NCI-H1436 (cell line): Measurements from ENCODE around the gene ANAPC2.

ENCODE experiments used
- DNase-seq: peaks from one replicate; lab custom pipeline; 2025; lab: John Stamatoyannopoulos, UW

The ANAPC2 gene

GRCh38 chr9:137174722-137175293, 13.6 kb downstream of the ANAPC2 start:
- no peak for DNase-seq

DNA sequence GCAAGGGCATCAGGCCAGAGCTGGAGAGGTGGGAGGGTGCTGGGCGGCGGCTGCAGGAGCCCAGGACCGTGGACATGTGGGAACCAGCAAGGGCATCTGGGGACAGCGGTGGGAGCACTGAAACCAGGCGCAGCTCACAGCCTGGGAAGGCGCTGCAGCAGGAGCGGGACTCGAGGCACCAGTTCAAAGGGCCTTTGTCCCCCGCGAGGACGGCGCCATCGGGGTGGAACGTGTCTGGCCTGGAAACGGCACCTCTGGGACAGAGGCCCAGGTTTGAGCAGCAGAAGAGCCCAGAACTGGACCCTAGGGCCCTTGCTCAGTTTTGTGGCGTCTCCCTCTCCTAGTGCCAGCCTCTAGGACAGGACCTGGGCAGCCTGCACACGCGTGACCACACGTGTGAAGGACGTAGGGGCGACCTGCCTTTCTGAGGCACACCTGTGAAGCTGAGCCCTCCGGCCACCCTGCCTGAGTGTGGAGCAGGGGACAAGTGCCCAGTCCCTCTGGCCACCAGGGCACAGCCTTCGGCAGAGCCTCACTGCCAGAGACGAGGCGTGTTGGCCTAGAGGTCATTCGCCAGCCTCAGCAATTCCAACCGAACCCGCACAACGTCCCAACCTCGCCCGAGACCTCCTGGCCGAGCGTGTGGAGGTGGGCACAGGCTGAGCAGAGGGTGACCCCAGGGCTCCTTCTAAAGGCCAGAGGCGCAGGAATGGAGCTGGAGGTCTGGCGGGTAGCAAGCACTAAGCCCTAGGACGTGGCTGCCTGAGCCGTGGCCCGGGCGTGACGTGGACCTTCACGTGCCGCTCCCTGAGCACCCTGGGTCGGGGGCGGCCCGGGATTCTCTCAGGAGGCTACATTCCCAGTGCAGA, 14.3 kb downstream of the ANAPC2 start:
- DNase-seq = no peak

GRCh38 chr9:137172901-137173795, 15.2 kb downstream of the ANAPC2 start:
- no peak for DNase-seq

DNA sequence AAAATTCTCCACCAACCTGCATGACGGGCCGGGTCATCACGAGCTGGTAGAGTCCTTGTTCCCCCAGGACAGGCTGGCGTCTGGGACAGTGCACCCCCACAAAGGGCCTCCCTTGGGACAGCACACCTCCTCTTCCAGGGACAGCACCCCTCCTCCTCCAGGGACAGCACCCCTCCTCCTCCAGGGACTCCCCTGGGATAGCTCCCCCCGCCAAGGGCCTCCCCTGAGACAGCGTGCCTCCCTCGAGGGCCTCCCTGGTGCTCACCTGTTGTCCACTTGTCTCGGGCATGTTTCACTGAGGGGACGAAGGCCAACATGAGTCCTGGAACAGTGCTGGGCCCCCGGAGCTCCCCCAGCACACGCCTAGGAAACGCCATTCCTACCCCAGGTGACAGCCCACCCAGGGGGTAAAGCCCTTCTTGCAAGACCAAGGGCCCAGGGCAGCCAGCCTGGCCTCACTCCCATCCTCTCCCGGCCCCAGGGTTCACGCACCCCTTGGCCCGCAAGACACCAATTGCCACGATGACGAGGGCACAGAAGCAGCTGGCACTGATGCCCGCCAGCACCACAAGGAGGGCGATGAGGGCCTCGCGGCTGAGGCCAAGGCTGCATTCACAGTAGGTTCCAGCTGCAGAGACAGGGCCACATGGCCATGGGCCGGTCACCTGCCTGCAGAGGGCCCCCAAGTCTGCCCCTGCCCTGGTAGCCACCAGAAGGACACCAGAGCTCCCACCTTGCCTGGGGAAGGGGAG, 17.0 kb downstream of the ANAPC2 start:
- no peak for DNase-seq

- DNase-seq = no peak
Observed at GRCh38 chr9:137170486-137171148, 17.7 kb downstream of the ANAPC2 start.

DNA sequence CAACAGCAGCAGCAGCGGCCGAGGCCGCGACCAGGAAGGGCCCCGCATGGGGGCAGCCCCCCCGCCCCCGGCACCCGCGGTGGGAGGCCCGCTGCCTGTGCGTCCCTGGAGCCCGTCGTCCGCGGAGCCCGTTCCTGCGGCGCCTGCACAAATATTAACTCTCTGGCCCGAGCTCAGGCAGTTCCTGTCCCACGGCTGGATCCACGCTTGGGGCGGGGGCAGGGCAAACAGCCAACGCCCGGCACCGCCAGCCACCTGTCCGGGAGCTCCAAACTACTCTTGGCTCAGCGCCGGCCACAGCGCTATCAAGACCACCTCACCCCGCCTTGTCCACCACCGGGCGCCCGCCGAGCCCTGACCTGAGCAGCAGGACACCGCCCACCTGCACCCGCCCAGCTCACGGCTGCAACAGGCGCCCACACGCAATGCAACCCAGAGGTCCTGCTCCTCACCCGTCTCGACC, 18.4 kb downstream of the ANAPC2 start, which contains the start of gene LRRC26:
LRRC26 (minus strand) TSS at position 156 of the 463 bp plus-strand sequence; CDS start at position 48, 108 bp downstream.
- no peak for DNase-seq

- peak; percentile 60 for DNase-seq
Observed at GRCh38 chr9:137168904-137169856, 19.2 kb downstream of the ANAPC2 start.

- no peak for DNase-seq
Observed at GRCh38 chr9:137168573-137168903, 19.8 kb downstream of the ANAPC2 start.

- DNase-seq = no peak
Observed at GRCh38 chr9:137167747-137168572, 20.4 kb downstream of the ANAPC2 start.

DNA sequence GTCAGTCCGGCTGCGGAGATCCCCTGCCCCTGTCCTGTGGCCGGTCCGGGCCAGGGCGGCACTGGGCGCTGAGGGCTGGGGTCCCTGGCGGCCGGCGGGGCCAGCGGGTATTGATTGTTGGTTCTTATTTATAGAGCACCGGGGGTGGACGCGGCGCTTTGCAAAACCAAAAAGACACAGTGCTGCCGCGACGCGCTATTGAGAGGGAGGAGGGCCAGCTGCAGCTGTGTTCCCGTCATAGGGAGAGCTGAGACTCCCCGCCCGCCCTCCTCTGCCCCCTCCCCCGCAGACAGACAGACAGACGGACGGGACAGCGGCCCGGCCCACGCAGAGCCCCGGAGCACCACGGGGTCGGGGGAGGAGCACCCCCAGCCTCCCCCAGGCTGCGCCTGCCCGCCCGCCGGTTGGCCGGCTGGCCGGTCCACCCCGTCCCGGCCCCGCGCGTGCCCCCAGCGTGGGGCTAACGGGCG, 21.0 kb downstream of the ANAPC2 start:
- no peak for DNase-seq

- no peak for DNase-seq
Observed at GRCh38 chr9:137166380-137167229, 21.8 kb downstream of the ANAPC2 start.

DNA sequence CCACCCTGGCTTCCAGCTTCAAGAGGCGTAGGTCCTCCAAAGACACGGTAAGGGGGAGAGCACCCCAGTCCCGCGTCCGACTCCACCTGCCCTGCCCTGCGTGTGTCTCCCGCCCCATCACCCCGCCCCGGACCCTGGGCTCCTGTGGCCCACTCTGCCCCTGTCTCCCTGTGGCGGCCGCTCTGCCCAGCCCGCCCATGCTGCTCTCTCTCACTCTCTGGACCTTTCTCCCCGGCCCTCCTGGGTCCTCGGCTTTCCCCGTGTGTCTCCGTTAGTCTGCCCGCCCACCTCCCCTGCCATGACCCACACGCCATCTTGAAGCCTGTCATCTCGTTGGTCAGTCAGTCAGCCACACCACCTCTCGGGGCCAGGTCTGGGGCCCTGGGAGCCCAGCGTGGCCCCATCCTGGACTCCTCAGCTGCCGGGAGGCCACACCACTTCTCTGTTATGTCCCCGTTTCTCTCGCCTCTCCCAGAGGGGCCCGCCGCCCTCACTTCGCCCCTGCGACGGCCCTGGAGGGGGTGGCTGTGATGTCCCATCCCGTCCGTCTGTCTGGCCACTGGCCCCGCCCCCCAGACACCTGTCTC, 23.0 kb downstream of the ANAPC2 start:
- no peak for DNase-seq

DNA sequence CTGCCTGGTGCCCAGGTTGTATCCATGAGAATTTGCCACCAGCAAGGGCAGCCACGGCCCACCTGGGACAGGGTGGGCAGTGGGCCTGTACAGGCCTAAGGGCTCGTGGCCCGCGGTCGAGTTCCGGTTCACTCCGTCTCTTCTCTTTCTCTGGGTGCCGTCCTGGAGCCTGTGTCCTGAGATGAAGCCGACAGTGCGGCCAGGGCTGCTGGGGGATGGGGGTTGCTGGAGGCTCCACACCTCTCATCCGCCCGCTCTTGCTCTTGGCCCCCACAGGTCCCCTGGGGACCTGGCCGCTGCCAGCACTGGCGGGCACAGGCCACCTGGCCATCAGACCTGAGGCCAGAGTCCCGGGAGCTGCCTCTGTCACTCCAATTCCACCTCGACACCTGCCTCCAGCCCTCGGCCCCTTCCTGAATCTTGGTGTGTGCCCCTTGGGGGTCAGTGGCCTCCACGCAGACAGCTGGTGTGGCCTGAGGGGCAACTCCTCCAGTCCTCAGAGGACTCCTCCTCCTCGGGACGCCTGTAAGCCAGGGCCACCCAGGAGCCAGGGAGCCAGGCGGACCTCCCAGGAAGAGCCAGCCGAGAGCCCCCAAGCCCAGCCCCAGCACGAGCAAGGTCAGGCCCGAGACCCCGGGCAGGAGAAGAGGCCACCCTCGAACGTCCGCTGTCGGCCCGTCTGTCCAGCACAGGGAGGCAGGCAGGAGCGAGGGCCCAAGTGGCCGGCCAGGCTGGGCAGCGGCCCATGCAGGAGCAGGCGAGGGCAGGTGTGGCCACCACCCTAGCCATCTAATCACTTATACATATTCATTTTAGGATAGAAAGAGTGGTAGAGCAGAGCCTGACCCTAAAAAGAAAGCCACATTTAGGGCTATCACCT, 23.8 kb downstream of the ANAPC2 start:
- no peak for DNase-seq

DNA sequence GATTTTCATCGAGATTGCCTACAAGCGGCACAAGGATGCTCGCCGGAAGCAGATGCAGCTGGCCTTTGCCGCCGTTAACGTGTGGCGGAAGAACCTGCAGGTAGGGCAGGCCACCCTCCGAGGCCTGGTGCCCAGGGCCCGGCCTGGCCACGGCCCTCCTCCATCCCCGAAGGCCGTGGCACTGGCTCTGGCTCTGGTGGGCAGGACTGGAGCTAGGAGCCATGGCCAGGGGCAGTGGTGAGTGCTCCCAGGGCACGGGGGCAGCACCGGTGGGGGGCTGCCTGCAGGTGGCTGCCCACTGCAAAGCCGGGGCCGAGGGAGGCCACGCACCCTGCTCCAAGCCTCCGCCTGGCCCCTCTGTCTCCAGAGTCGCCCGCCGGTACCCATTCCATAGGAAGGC, 24.6 kb downstream of the ANAPC2 start:
- no peak for DNase-seq

DNA sequence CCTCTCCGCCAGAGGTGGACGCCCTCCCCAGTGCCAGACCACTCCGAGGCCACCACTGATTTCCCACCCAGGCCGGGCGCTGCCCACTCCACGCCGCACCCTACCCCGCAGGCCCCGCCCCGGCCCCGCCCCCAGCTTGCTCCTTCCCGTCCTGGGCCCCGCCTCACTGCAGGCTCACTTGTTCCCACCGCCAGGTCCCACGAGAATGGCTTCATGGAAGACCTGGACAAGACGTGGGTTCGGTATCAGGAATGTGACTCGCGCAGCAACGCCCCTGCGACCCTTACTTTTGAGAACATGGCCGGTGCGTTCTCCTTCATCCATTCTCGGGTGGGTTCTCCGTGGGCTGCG, 25.0 kb downstream of the ANAPC2 start:
- DNase-seq = no peak

GRCh38 chr9:137162505-137163364, 25.6 kb downstream of the ANAPC2 start:
- DNase-seq = no peak
